Measurements from ENCODE around the gene DNAJC6. TPM values are rescaled to one million over a fixed set of nuclear protein-coding genes. Genes with fewer than 3 reads are reported as not detected.

DNAJC6 gene
- polyA plus RNA-seq, 2 of the 4 experiments (the other 2 are of a cell fraction) = 3.0 to 5.0 TPM

- TF ChIP-seq CBX8 (IDR thresholded peaks at IDR 0.05) = no peak
- no peak for TF ChIP-seq JUN (IDR thresholded peaks at IDR 0.05)
Measured at GRCh38 chr1:65412256-65412983, 103.1 kb downstream of the DNAJC6 start (continued).

GRCh38 chr1:65412984-65413375, 103.6 kb downstream of the DNAJC6 start:
- no peak for FAIRE-seq
- Histone ChIP-seq H3K4me1 (peaks cover 12% of the 10 kb centered on the region), H3K4me2 (no peak overlapping the region), H3K27ac (no peak overlapping the region), H3K4me3 (no peak overlapping the region), H3K9me3 (no peaks in the 10 kb centered on the region)
- no peak for TF ChIP-seq ZNF302 (CRISPR knock-in tag; IDR thresholded peaks at IDR 0.05)
- TF ChIP-seq NFE2L2 (conservative IDR thresholded peaks at IDR 0.05; ENCODE audit: low read length) = no peak
- no peak for TF ChIP-seq CBX2 (IDR thresholded peaks at IDR 0.05; ENCODE audit: borderline replicate concordance, low read depth)
- no peak for TF ChIP-seq POLR2AphosphoS2 (conservative IDR thresholded peaks at IDR 0.05; ENCODE audit: low read length)
- CTCF ChIA-PET = no interaction called here
- ATAC-seq = no peak
- POLR2A ChIA-PET = no interaction called here
- no peak for DNase-seq (ENCODE audit: low read depth in 1 of 2, low spot score in 1 of 2)
- WGBS (ENCODE audit: missing lambda C conversion rate) = 80% methylated on average over 3 of the region's 3 CpGs

- no peaks in the 10 kb centered on the region for H3K9me3 ChIP-seq
- TF ChIP-seq ZC3H11A (IDR thresholded peaks at IDR 0.05) (no peak), FOSB (CRISPR knock-in tag; IDR thresholded peaks at IDR 0.05) (no peak), MAFK (IDR thresholded peaks at IDR 0.05; ENCODE audit: partially characterized antibody) (no peak)
- no peak for ATAC-seq
- H3K4me2 ChIP-seq = no peak overlapping the region
- no peak for DNase-seq (ENCODE audit: low read depth in 1 of 2, low spot score in 1 of 2)
- POLR2A ChIA-PET = no interaction called here
- WGBS (ENCODE audit: missing lambda C conversion rate) = 69% methylated on average over 4 of the region's 4 CpGs
- FAIRE-seq = no peak
- no peak overlapping the region for H3K4me3 ChIP-seq
- H3K4me1 ChIP-seq = peaks cover 25% of the 10 kb centered on the region
- no peak overlapping the region for H3K27ac ChIP-seq
- CTCF ChIA-PET = interaction anchor here (0.7 kb wide), 1 partner anchor 290 kb away, joined by 3 read pairs; no protein-coding TSS in a partner anchor
Measured at GRCh38 chr1:65414538-65414937, 105.2 kb downstream of the DNAJC6 start.

GRCh38 chr1:65416767-65417166, 107.4 kb downstream of the DNAJC6 start:
- CTCF ChIA-PET = interaction anchor here (0.9 to 1.2 kb wide), 2 partner anchors 13 to 161 kb away, joined by 3 to 4 read pairs; no protein-coding TSS in a partner anchor
- no peak for FAIRE-seq
- Histone ChIP-seq H3K4me2 (no peak overlapping the region), H3K4me3 (no peak overlapping the region), H3K9me3 (no peaks in the 10 kb centered on the region), H3K4me1 (peaks cover 26% of the 10 kb centered on the region), H3K27ac (no peak overlapping the region)
- POLR2A ChIA-PET = no interaction called here
- 93% methylated on average over 1 of the region's 1 CpG for WGBS (ENCODE audit: missing lambda C conversion rate)
- no peak for DNase-seq (ENCODE audit: low read depth in 1 of 2, low spot score in 1 of 2)
- no peak for ATAC-seq
- no peak for TF ChIP-seq ESRRA (IDR thresholded peaks at IDR 0.05; ENCODE audit: borderline replicate concordance, low read length)

- ChIA-PET CTCF (interaction anchor here (0.8 kb wide), 1 partner anchor 270 kb away, joined by 3 read pairs; no protein-coding TSS in a partner anchor), POLR2A (no interaction called here)
- no peak for DNase-seq (ENCODE audit: low read depth in 1 of 2, low spot score in 1 of 2)
- TF ChIP-seq ESRRA (IDR thresholded peaks at IDR 0.05; ENCODE audit: borderline replicate concordance, low read length) = no peak
- TF ChIP-seq CTCF (IDR thresholded peaks at IDR 0.05) = no peak
- TF ChIP-seq MAX (IDR thresholded peaks at IDR 0.05) = no peak
- TF ChIP-seq NPAS2 (CRISPR knock-in tag; IDR thresholded peaks at IDR 0.05; ENCODE audit: borderline replicate concordance) = no peak
- TF ChIP-seq FOSL2 (IDR thresholded peaks at IDR 0.05) = no peak
- no peak for TF ChIP-seq FOSL2 (CRISPR knock-in tag; IDR thresholded peaks at IDR 0.05)
- TF ChIP-seq CEBPB (IDR thresholded peaks at IDR 0.05) = no peak
- TF ChIP-seq HOXA7 (CRISPR knock-in tag; IDR thresholded peaks at IDR 0.05) = no peak
- no peak for TF ChIP-seq ZC3H11A (IDR thresholded peaks at IDR 0.05)
- TF ChIP-seq MAFK (IDR thresholded peaks at IDR 0.05; ENCODE audit: partially characterized antibody) = no peak
- no peak for TF ChIP-seq ZFP36 (IDR thresholded peaks at IDR 0.05; ENCODE audit: borderline replicate concordance, partially characterized antibody)
- TF ChIP-seq RARB (CRISPR knock-in tag; IDR thresholded peaks at IDR 0.05) = no peak
- no peak for TF ChIP-seq RFX5 (IDR thresholded peaks at IDR 0.05)
- TF ChIP-seq HEYL (CRISPR knock-in tag; IDR thresholded peaks at IDR 0.05) = no peak
- H3K4me3 ChIP-seq = no peak overlapping the region
- H3K4me1 ChIP-seq = peaks cover 36% of the 10 kb centered on the region
- no peak for FAIRE-seq
- H3K4me2 ChIP-seq = peak overlapping the region; percentile 56
- 34% methylated on average over 2 of the region's 2 CpGs for WGBS (ENCODE audit: missing lambda C conversion rate)
- ATAC-seq = no peak
- H3K9me3 ChIP-seq = no peaks in the 10 kb centered on the region
- H3K27ac ChIP-seq = peak overlapping the region in 1 of 2 experiments; percentile 62; a peak in 3 of 6 replicates
Measured at GRCh38 chr1:65417729-65418128, 108.4 kb downstream of the DNAJC6 start.

Data from A549 (cell line).